Measurements from ENCODE around the gene PPAN. TPM values are rescaled to one million over a fixed set of nuclear protein-coding genes. Genes with fewer than 3 reads are reported as not detected.

PPAN gene
- total RNA-seq, 4 donors from 2014 or later: 26.2 to 33.0 (median 29.7) TPM

GRCh38 chr19:10141973-10142372, 35.8 kb downstream of the PPAN start:
- Histone ChIP-seq H3K27ac (no peak overlapping the region), H3K4me3 (replicated peaks in 1 of 3) (no peak overlapping the region), H3K4me1 (no peaks in the 10 kb centered on the region), H3K36me3 (peaks cover 58 to 83% of the 10 kb centered on the region in 2 donors), H3K9me3 (no peaks in the 10 kb centered on the region), H3K27me3 (no peaks in the 10 kb centered on the region)
- intact Hi-C loops (cut with DNase I): no loop called here
- no peak for DNase-seq
- TF ChIP-seq POLR2A (IDR thresholded peaks at IDR 0.05) (no peak), CTCF (IDR thresholded peaks at IDR 0.05) (no peak)
- WGBS, 2 donors: 88 to 92% methylated on average over 9 to 18 of the region's 18 CpGs

- no peak overlapping the region for H3K4me3 ChIP-seq (replicated peaks in 1 of 3)
- no peaks in the 10 kb centered on the region for H3K9me3 ChIP-seq
- 84 to 89% methylated on average over 14 to 15 of the region's 15 CpGs for WGBS, 2 donors
- peaks cover 55 to 74% of the 10 kb centered on the region in 2 donors for H3K36me3 ChIP-seq
- intact Hi-C loops (cut with DNase I): no loop called here
- no peak overlapping the region for H3K27ac ChIP-seq
- DNase-seq: no peak
- no peaks in the 10 kb centered on the region for H3K27me3 ChIP-seq
- H3K4me1 ChIP-seq: no peaks in the 10 kb centered on the region
- TF ChIP-seq CTCF (IDR thresholded peaks at IDR 0.05): no peak
- TF ChIP-seq POLR2A (IDR thresholded peaks at IDR 0.05): no peak
Observed at GRCh38 chr19:10142701-10143375, 36.7 kb downstream of the PPAN start.

- Histone ChIP-seq H3K9me3 (no peaks in the 10 kb centered on the region), H3K27me3 (no peaks in the 10 kb centered on the region), H3K4me3 (replicated peaks in 1 of 3) (no peak overlapping the region), H3K27ac (no peak overlapping the region), H3K4me1 (no peaks in the 10 kb centered on the region), H3K36me3 (peaks cover 58 to 68% of the 10 kb centered on the region in 2 donors)
- DNase-seq: no peak
- intact Hi-C loops (cut with DNase I): no loop called here
- TF ChIP-seq POLR2A (IDR thresholded peaks at IDR 0.05) (no peak), CTCF (IDR thresholded peaks at IDR 0.05) (no peak)
- 69 to 71% methylated on average over 8 to 10 of the region's 11 CpGs for WGBS, 2 donors
Observed at GRCh38 chr19:10143681-10144080, 37.5 kb downstream of the PPAN start.

GRCh38 chr19:10144361-10144760, 38.2 kb downstream of the PPAN start:
- no peak for DNase-seq
- Histone ChIP-seq H3K4me1 (no peaks in the 10 kb centered on the region), H3K4me3 (replicated peaks in 1 of 3) (no peak overlapping the region), H3K27me3 (no peaks in the 10 kb centered on the region), H3K36me3 (peaks cover 60 to 67% of the 10 kb centered on the region in 2 donors), H3K27ac (no peak overlapping the region), H3K9me3 (no peaks in the 10 kb centered on the region)
- intact Hi-C loops (cut with DNase I): no loop called here
- WGBS, 2 donors: 86 to 91% methylated on average over 6 to 10 of the region's 10 CpGs
- no peak for TF ChIP-seq CTCF (IDR thresholded peaks at IDR 0.05)

- no peak overlapping the region for H3K27ac ChIP-seq
- H3K36me3 ChIP-seq: peaks cover 58 to 64% of the 10 kb centered on the region in 2 donors
- H3K4me1 ChIP-seq: no peaks in the 10 kb centered on the region
- intact Hi-C loops (cut with DNase I): no loop called here
- H3K27me3 ChIP-seq: no peaks in the 10 kb centered on the region
- DNase-seq: no peak
- H3K4me3 ChIP-seq (replicated peaks in 1 of 3): no peak overlapping the region
- TF ChIP-seq POLR2A (IDR thresholded peaks at IDR 0.05) (no peak), CTCF (IDR thresholded peaks at IDR 0.05) (no peak)
- H3K9me3 ChIP-seq: no peaks in the 10 kb centered on the region
- 94 to 100% methylated on average over 9 to 10 of the region's 10 CpGs for WGBS, 2 donors
Observed at GRCh38 chr19:10145031-10145430, 38.9 kb downstream of the PPAN start.
